ENCODE results near the gene TESK2. TPM values are rescaled to one million over a fixed set of nuclear protein-coding genes. Genes with fewer than 3 reads are reported as not detected.

Gene TESK2
- total and polyA plus RNA-seq, 2 of the 8 experiments (the other 6 are each of a cell fraction or from before 2014, with no cell fraction given): 10.8 to 12.6 TPM

GRCh38 chr1:45386219-45386618, 104.7 kb downstream of the TESK2 start:
- Histone ChIP-seq H3K27ac (ENCODE audit: low read depth, low read length) (no peak overlapping the region), H4K5ac (ENCODE audit: insufficient read length, low read depth, low read length) (no peak overlapping the region), H2BK12ac (ENCODE audit: low read depth, low read length) (no peak overlapping the region), H3K4ac (replicated peaks; ENCODE audit: insufficient read length, low read depth, low read length) (no peak overlapping the region), H2BK15ac (ENCODE audit: low read length) (no peak overlapping the region), H4K91ac (replicated peaks; ENCODE audit: insufficient read length, low read length) (no peak overlapping the region), H3K9ac (replicated peaks in 1 of 4; ENCODE audit: extremely low read depth in 1 of 4, low read depth in 3 of 4, low read length in 3 of 4) (no peak overlapping the region), H3K4me1 (replicated peaks in 1 of 4; ENCODE audit: control insufficient read depth in 3 of 4, insufficient read depth in 4 of 4, low read length in 3 of 4) (no peaks in the 10 kb centered on the region), H3K18ac (ENCODE audit: extremely low read depth, low read length) (no peak overlapping the region), H2BK5ac (ENCODE audit: low read depth, low read length) (no peak overlapping the region), H3K79me2 (ENCODE audit: control insufficient read depth in 1 of 2, insufficient read depth in 2 of 2, low read length in 2 of 2) (no peaks in the 10 kb centered on the region), H3K27me3 (replicated peaks in 1 of 4; ENCODE audit: control insufficient read depth in 3 of 4, extremely low read depth in 1 of 4, insufficient read depth in 3 of 4, low read length in 3 of 4) (no peaks in the 10 kb centered on the region), H3K14ac (ENCODE audit: insufficient read length) (no peak overlapping the region), H2AK5ac (ENCODE audit: low read depth, low read length) (no peak overlapping the region), H3K4me2 (ENCODE audit: insufficient read depth in 1 of 2, low read depth in 2 of 2, low read length in 2 of 2) (no peak overlapping the region), H3K9me3 (ENCODE audit: insufficient read depth in 2 of 2, low read depth in 1 of 2, low read length in 1 of 2) (no peaks in the 10 kb centered on the region), H3K56ac (replicated peaks; ENCODE audit: insufficient read length, low read depth, low read length) (no peak overlapping the region), H4K20me1 (replicated peaks in 1 of 2; ENCODE audit: control insufficient read depth in 1 of 2, insufficient read depth in 2 of 2, low read length in 2 of 2) (no peaks in the 10 kb centered on the region), H2AFZ (ENCODE audit: low read length) (no peak overlapping the region), H3K79me1 (ENCODE audit: low read depth, low read length) (no peaks in the 10 kb centered on the region), H2BK120ac (replicated peaks; ENCODE audit: low read depth, low read length) (no peak overlapping the region), H4K8ac (ENCODE audit: extremely low read depth, insufficient read depth, low read length) (no peak overlapping the region), H3K23ac (ENCODE audit: insufficient read length) (no peak overlapping the region), H3K23me2 (ENCODE audit: low read depth, low read length) (no peaks in the 10 kb centered on the region), H3K4me3 (ENCODE audit: extremely low read depth in 1 of 4, insufficient read depth in 2 of 4, low read depth in 3 of 4, low read length in 4 of 4) (no peak overlapping the region), H2BK20ac (ENCODE audit: low read length) (no peak overlapping the region), H3K36me3 (ENCODE audit: control insufficient read depth in 2 of 4, insufficient read depth in 4 of 4, low read length in 3 of 4) (no peaks in the 10 kb centered on the region)
- TF ChIP-seq CTBP2 (IDR thresholded peaks at IDR 0.05; ENCODE audit: borderline replicate concordance, insufficient read depth, insufficient read length, low read length): no peak
- no peak for TF ChIP-seq ZNF274 (IDR thresholded peaks at IDR 0.05; ENCODE audit: borderline replicate concordance, extremely low read depth, low read length)
- TF ChIP-seq RBBP5 (IDR thresholded peaks at IDR 0.05; ENCODE audit: borderline replicate concordance, low read depth, low read length): no peak
- no peak for TF ChIP-seq POLR2A (IDR thresholded peaks at IDR 0.05; ENCODE audit: control extremely low read depth in 1 of 2, low read depth in 2 of 2, low read length in 2 of 2)
- TF ChIP-seq SAP30 (IDR thresholded peaks at IDR 0.05; ENCODE audit: insufficient read depth, insufficient replicate concordance, low read length): no peak
- no peak for TF ChIP-seq USF2 (IDR thresholded peaks at IDR 0.05; ENCODE audit: low read length)
- no peak for DNase-seq (ENCODE audit: low read depth in 1 of 2, low spot score in 2 of 2)
- ChIA-PET CTCF (ENCODE audit: partially characterized antibody) (no interaction called here), POLR2A (ENCODE audit: partially characterized antibody) (no interaction called here)
- FAIRE-seq: no peak
- 87% methylated on average over 3 of the region's 3 CpGs; no CpG with 5 or more reads in 1 of the 2 experiments for WGBS, 2 experiments (ENCODE audit: extremely low coverage in 1 of 2, insufficient coverage in 1 of 2, insufficient read length in 1 of 2, insufficient replicate concordance in 2 of 2, low coverage in 1 of 2, low lambda C conversion rate in 2 of 2, missing lambda C conversion rate in 1 of 2)
